PC-9 (cell line): ENCODE results near the gene SMOC2. TPM values are rescaled to one million over a fixed set of nuclear protein-coding genes. Genes with fewer than 3 reads are reported as not detected.

ENCODE experiments used
- BruUV-seq: library from RNA; stranded (reverse); fragments of 400-500 nt; replicated peaks from 2 replicates; lab custom pipeline; 2021; lab: Mats Ljungman, UMichigan
- CTCF ChIA-PET: fragments of 300-600 bp; sonication (Branson Sonifier 250); formaldehyde crosslinking; loops from one replicate; lab custom pipeline; 2022; ENCODE audit warnings: antibody characterized with exemption; lab: Charles Lee
- POLR2A ChIA-PET: fragments of 300-600 bp; sonication (Branson Sonifier 250); formaldehyde crosslinking; loops from one replicate; lab custom pipeline; 2022; ENCODE audit warnings: antibody characterized with exemption; ENCODE audit not compliant: unreplicated experiment; lab: Charles Lee
- DNase-seq, 2 experiments: peaks; one replicate each; pipeline versions ENCODE4 v3.0.0 to v3.0.0-alpha.2; 2015 to 2022; ENCODE audit warnings: mixed read lengths in 1 of 2
- H2AFZ ChIP-seq: fragments of 200-600 bp; sonication (generic); 2 replicates; pipeline ENCODE4 v1.8.1; 2017; ENCODE audit warnings: antibody characterized with exemption
- H3F3A ChIP-seq: fragments of 200-600 bp; sonication (generic); 2 replicates; pipeline ENCODE4 v1.8.1; 2017; ENCODE audit warnings: antibody characterized with exemption, mild to moderate bottlenecking, low read depth; ENCODE audit not compliant: insufficient read depth
- H3K27ac ChIP-seq: fragments of 200-600 bp; sonication (generic); 2 replicates; pipeline ENCODE4 v1.6.1; 2016; ENCODE audit warnings: mixed run types
- H3K27me3 ChIP-seq: fragments of 200-600 bp; sonication (generic); 2 replicates; pipeline ENCODE4 v1.6.1; 2016; ENCODE audit warnings: low read depth, mixed run types; ENCODE audit not compliant: insufficient read depth
- H3K36me3 ChIP-seq: fragments of 200-600 bp; sonication (generic); 2 replicates; pipeline ENCODE4 v1.6.1; 2016; ENCODE audit warnings: low read depth, mixed run types
- H3K4me1 ChIP-seq: fragments of 200-600 bp; sonication (generic); replicated peaks from 2 replicates; pipeline ENCODE4 v1.6.1; 2016; ENCODE audit warnings: mixed run types; ENCODE audit not compliant: insufficient read depth
- H3K4me2 ChIP-seq: fragments of 200-600 bp; sonication (generic); 2 replicates; pipeline ENCODE4 v1.6.1; 2017; ENCODE audit warnings: mixed run types
- H3K4me3 ChIP-seq: fragments of 200-600 bp; sonication (generic); 2 replicates; pipeline ENCODE4 v1.6.1; 2016; ENCODE audit warnings: mixed run types
- H3K79me2 ChIP-seq: fragments of 200-600 bp; sonication (generic); 2 replicates; pipeline ENCODE4 v1.6.1; 2017; ENCODE audit warnings: low read depth, mixed run types
- H3K9me2 ChIP-seq: fragments of 200-600 bp; sonication (generic); 2 replicates; pipeline ENCODE4 v1.8.1; 2017; ENCODE audit warnings: mild to moderate bottlenecking; ENCODE audit not compliant: insufficient read depth
- H3K9me3 ChIP-seq: fragments of 200-600 bp; sonication (generic); 2 replicates; pipeline ENCODE4 v1.8.1; 2016; ENCODE audit warnings: low read depth; ENCODE audit not compliant: insufficient read depth
- H4K20me1 ChIP-seq: fragments of 200-600 bp; sonication (generic); 2 replicates; pipeline ENCODE4 v1.8.1; 2017; ENCODE audit not compliant: insufficient read depth
- CTCF ChIP-seq: fragments of 200-600 bp; sonication (generic); conservative IDR thresholded peaks from 2 replicates; pipeline ENCODE4 v1.6.1; 2017; ENCODE audit warnings: mixed run types, antibody characterized with exemption, mild to moderate bottlenecking, moderate library complexity
- EZH2 ChIP-seq: fragments of 200-600 bp; sonication (generic); IDR thresholded peaks from 2 replicates; pipeline ENCODE4 v1.8.0; 2017; ENCODE audit warnings: antibody characterized with exemption, low read depth
- intact Hi-C: fragments of 100-400 bp; cut with micrococcal nuclease; formaldehyde crosslinking; loops from one replicate; pipeline ENCODE4 v1.10.0; 2022; ENCODE audit not compliant: unreplicated experiment
- total RNA-seq: library from RNA; stranded (reverse); gene quantifications from 2 replicates; pipeline ENCODE4 v1.2.3, GENCODE V29; 2021

The SMOC2 gene
- total RNA-seq, 1 experiment from 2014 or later, result not detected

- POLR2A ChIA-PET, result no interaction called here
- no TSS peak for BruUV-seq
- no peaks in the 10 kb centered on the region for H3K36me3 ChIP-seq
Observed at GRCh38 chr6:168516944-168517741, 76.2 kb downstream of the SMOC2 start.

DNA sequence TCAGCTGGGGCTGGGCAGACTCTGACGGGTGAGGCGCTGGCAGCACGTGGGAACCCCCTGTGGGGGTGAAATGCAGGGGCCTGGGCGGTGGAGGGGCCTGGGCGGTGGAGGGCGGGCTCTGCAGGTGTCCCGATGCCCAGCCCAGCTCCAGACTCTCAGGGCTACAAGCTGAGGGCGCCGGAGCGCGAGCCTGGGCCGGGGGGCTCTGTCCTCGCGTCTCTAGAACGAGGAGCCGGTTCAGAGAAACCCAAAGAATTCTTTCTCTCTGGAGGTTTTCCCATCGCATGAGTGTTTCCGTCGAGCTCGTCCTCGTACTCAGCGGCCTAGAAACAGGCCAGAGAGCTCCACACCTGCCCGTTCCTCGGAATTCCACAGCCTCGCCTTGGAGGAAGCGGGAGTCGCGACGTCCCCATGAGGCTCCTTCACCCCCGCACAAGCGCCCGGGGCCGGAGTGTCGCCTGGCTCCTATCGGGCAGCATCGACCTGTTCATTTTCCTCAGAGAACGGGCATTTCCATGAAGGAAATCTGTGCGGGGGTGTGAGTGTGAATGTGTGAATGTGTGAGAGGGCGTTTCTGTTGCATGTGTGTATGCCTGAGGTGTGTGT, 76.9 kb downstream of the SMOC2 start:
- Histone ChIP-seq H3K79me2 (no peaks in the 10 kb centered on the region), H3K27ac (no peak overlapping the region), H2AFZ (no peak overlapping the region), H3K4me1 (no peaks in the 10 kb centered on the region), H3F3A (peaks cover 8% of the 10 kb centered on the region), H3K9me3 (no peaks in the 10 kb centered on the region), H3K27me3 (peaks cover 86% of the 10 kb centered on the region), H4K20me1 (no peaks in the 10 kb centered on the region), H3K4me3 (no peak overlapping the region), H3K36me3 (no peaks in the 10 kb centered on the region), H3K4me2 (no peak overlapping the region), H3K9me2 (no peaks in the 10 kb centered on the region)
- no TSS peak for BruUV-seq
- DNase-seq, result no peak
- POLR2A ChIA-PET, result no interaction called here
- CTCF ChIA-PET, result no interaction called here
- TF ChIP-seq CTCF, result no peak
- TF ChIP-seq EZH2, result no peak
- intact Hi-C loops, result no loop called here

More at GRCh38 chr6:168516944-168517741, 76.2 kb downstream of the SMOC2 start:
- Histone ChIP-seq H3K4me1 (no peaks in the 10 kb centered on the region), H2AFZ (no peak overlapping the region), H4K20me1 (no peaks in the 10 kb centered on the region), H3K4me3 (no peak overlapping the region), H3K27ac (no peak overlapping the region), H3K27me3 (peaks cover 86% of the 10 kb centered on the region), H3F3A (peaks cover 8% of the 10 kb centered on the region), H3K9me3 (no peaks in the 10 kb centered on the region), H3K4me2 (no peak overlapping the region), H3K9me2 (no peaks in the 10 kb centered on the region), H3K79me2 (no peaks in the 10 kb centered on the region)
- TF ChIP-seq EZH2 (no peak), CTCF (no peak)
- intact Hi-C loops, result no loop called here
- no peak for DNase-seq
- CTCF ChIA-PET, result no interaction called here

DNA sequence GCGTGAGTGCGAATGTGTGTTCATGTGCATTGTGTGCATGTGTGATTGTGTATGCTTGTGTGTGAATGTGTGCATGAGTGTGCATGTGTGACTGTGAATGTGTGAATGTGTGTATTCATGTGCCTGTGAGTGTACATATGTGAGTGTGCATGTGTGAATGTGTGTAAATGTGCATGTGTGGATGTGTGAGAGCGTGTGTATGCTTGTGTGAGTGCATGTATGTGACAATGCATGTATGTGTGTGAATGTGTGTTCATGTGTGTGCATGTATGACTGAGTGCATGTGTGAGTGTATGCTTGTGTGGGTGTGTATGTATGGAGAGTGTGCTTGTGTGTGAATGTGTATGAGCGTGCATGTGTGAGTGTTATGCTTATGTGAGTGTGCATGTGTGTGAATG, 77.4 kb downstream of the SMOC2 start:
- no peaks in the 10 kb centered on the region for H3K4me1 ChIP-seq
- no peak overlapping the region for H2AFZ ChIP-seq
- DNase-seq, result no peak
- peaks cover 8% of the 10 kb centered on the region for H3F3A ChIP-seq
- TF ChIP-seq EZH2, result no peak
- TF ChIP-seq CTCF, result no peak
- peaks cover 82% of the 10 kb centered on the region for H3K27me3 ChIP-seq
- no peaks in the 10 kb centered on the region for H4K20me1 ChIP-seq
- no peak overlapping the region for H3K4me3 ChIP-seq
- no TSS peak for BruUV-seq
- no peaks in the 10 kb centered on the region for H3K9me2 ChIP-seq
- no peaks in the 10 kb centered on the region for H3K9me3 ChIP-seq
- intact Hi-C loops, result no loop called here
- no peaks in the 10 kb centered on the region for H3K79me2 ChIP-seq
- no peaks in the 10 kb centered on the region for H3K36me3 ChIP-seq
- POLR2A ChIA-PET, result no interaction called here
- H3K27ac ChIP-seq, result no peak overlapping the region
- CTCF ChIA-PET, result no interaction called here
- no peak overlapping the region for H3K4me2 ChIP-seq
